A673 (cell line): ENCODE data around the gene FBXO21.

ENCODE experiments used
- EZH2 ChIP-seq: fragments of 200-600 bp; sonication (generic); IDR thresholded peaks from 2 replicates; pipeline ENCODE4 v1.6.1; 2017; ENCODE audit warnings: borderline replicate concordance, low read depth, mild to moderate bottlenecking, mixed read lengths, antibody characterized with exemption, low read length; ENCODE audit not compliant: poor library complexity, severe bottlenecking
- TF ChIP-seq, protein P1 (sequence below): fragments of 300-800, 200-600 bp; sonication (generic); conservative IDR thresholded peaks from 2 replicates; pipeline ENCODE4 v1.5.1; 2017; ENCODE audit warnings: low read depth, mild to moderate bottlenecking, antibody characterized with exemption, low read length, moderate library complexity, mixed read lengths

DNA sequence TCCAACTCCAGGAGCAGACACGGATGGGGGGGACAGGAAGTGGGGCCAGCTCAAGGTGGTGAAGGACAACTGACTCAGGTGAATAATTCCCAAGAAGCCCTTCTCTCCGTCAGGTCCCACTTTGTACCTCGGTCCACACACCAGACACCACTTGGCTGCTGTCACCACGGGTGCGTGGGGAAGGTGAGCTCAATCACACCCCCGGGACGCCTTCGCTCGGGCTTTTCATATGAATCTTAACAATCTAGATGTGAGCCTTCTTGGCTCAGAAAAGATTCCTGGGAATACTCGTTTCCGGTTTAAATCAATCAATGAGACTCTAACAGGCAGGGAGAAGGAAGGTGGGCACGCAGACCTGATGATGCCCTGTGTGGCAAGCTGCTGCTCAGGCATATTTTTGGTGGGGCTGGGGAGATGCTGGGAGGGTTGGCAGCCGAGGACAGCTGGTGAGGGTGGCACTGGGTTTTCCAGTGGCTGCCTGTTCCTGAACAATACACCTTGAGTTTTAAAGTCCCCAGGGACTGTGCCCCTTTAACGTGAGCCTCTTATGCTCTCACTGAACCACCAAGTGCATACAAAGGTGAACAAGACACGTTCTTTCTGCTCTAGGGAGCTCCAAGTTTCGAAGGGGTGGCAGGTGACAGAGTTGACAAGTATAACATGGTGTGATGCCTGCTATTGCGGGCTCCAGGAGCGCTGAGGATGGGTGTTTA is 96.2 kb downstream of the FBXO21 start:
- TF ChIP-seq, protein P1, sequence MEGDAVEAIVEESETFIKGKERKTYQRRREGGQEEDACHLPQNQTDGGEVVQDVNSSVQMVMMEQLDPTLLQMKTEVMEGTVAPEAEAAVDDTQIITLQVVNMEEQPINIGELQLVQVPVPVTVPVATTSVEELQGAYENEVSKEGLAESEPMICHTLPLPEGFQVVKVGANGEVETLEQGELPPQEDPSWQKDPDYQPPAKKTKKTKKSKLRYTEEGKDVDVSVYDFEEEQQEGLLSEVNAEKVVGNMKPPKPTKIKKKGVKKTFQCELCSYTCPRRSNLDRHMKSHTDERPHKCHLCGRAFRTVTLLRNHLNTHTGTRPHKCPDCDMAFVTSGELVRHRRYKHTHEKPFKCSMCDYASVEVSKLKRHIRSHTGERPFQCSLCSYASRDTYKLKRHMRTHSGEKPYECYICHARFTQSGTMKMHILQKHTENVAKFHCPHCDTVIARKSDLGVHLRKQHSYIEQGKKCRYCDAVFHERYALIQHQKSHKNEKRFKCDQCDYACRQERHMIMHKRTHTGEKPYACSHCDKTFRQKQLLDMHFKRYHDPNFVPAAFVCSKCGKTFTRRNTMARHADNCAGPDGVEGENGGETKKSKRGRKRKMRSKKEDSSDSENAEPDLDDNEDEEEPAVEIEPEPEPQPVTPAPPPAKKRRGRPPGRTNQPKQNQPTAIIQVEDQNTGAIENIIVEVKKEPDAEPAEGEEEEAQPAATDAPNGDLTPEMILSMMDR, result no peak
- TF ChIP-seq EZH2, result no peak
